ENCODE results near the gene FKBP7. TPM values are rescaled to one million over a fixed set of nuclear protein-coding genes. Genes with fewer than 3 reads are reported as not detected.

FKBP7 gene
- total and polyA plus RNA-seq, 2 donors (not counting 1 experiment from before 2014, with no cell fraction given), result 54.3 to 57.7 TPM

DNA sequence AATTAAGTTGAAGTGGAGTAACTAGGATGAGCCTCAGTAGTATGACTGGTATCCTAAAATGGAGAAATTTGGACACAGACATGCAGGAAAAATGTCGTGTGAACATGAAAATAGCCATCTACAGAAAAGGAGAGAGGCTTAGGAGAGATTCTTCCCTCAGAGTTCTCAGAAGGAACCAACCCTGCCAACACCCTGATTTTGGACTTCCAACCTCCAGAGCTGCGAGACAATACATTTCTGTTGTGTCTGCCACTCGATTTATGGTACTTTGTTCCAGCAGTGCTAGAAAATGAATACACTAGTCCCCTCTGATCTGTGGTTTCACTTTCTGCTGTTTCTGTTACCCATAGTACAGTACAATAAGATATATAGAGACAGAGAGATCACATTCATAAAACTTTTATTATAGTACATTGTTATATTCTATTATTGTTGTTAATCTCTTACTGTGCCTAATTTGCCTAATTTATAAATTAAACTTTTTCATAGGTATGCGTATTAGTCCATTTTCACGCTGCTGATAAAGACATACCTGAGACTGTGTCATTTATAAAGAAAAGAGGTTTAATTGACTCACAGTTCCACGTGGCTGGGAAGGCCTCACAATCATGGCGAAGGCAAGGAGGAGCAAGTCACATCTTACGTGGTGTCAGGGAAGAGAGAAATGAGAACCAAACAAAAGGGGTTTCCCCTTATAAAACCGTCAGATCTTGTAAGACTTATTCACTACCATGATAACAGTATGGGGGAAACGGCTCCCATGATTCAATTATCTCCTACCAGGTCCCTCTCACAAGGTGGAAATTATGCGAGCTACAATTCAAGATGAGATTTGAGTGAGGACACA is 43.1 kb upstream of the FKBP7 start:
- H3K4me1 ChIP-seq (ENCODE audit: control insufficient read depth, extremely low read depth, insufficient read depth, low read length), result no peaks in the 10 kb centered on the region
- H3K36me3 ChIP-seq (ENCODE audit: control insufficient read depth, insufficient read depth, low read length), result peaks cover 1% of the 10 kb centered on the region
- H3K79me2 ChIP-seq (ENCODE audit: control insufficient read depth, insufficient read depth, low read length), result peaks cover 10% of the 10 kb centered on the region

GRCh38 chr2:178517496-178517895 is 39.1 kb upstream of the FKBP7 start:
- Histone ChIP-seq H3K36me3 (ENCODE audit: control insufficient read depth, insufficient read depth, low read length) (peaks cover 1% of the 10 kb centered on the region), H3K9ac (ENCODE audit: insufficient read depth, low read length) (no peak overlapping the region), H3K4me2 (ENCODE audit: extremely low read depth, insufficient read depth, low read length) (no peak overlapping the region), H3K27me3 (ENCODE audit: control insufficient read depth, insufficient read depth, low read length) (no peaks in the 10 kb centered on the region), H3K9me3 (ENCODE audit: control insufficient read depth, insufficient read depth, low read depth, low read length) (no peaks in the 10 kb centered on the region), H3K27ac (ENCODE audit: insufficient read depth, low read length) (no peak overlapping the region), H3K4me3 (replicated peaks in 1 of 4; ENCODE audit: control extremely low read depth in 1 of 4, insufficient read depth in 1 of 4, low read depth in 3 of 4, low read length in 4 of 4) (no peak overlapping the region), H3K4me1 (ENCODE audit: control insufficient read depth, extremely low read depth, insufficient read depth, low read length) (no peaks in the 10 kb centered on the region), H2AFZ (ENCODE audit: low read length) (no peak overlapping the region), H3K79me2 (ENCODE audit: control insufficient read depth, insufficient read depth, low read length) (no peaks in the 10 kb centered on the region), H4K20me1 (ENCODE audit: control insufficient read depth, extremely low read depth, insufficient read depth, low read length) (no peaks in the 10 kb centered on the region)
- no peak for DNase-seq (ENCODE audit: low read depth in 2 of 2)
- TF ChIP-seq, protein P1, sequence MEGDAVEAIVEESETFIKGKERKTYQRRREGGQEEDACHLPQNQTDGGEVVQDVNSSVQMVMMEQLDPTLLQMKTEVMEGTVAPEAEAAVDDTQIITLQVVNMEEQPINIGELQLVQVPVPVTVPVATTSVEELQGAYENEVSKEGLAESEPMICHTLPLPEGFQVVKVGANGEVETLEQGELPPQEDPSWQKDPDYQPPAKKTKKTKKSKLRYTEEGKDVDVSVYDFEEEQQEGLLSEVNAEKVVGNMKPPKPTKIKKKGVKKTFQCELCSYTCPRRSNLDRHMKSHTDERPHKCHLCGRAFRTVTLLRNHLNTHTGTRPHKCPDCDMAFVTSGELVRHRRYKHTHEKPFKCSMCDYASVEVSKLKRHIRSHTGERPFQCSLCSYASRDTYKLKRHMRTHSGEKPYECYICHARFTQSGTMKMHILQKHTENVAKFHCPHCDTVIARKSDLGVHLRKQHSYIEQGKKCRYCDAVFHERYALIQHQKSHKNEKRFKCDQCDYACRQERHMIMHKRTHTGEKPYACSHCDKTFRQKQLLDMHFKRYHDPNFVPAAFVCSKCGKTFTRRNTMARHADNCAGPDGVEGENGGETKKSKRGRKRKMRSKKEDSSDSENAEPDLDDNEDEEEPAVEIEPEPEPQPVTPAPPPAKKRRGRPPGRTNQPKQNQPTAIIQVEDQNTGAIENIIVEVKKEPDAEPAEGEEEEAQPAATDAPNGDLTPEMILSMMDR (conservative IDR thresholded peaks at IDR 0.05 in 1 of 2, IDR thresholded peaks at IDR 0.05 in 1 of 2; ENCODE audit: low read depth in 1 of 2, low read length in 2 of 2), result no peak
- TF ChIP-seq EZH2 (IDR thresholded peaks at IDR 0.05; ENCODE audit: low read length, missing control alignments), result no peak

More for the DNA sequence above, 43.1 kb upstream of the FKBP7 start:
- H4K20me1 ChIP-seq (ENCODE audit: control insufficient read depth, extremely low read depth, insufficient read depth, low read length), result no peaks in the 10 kb centered on the region
- H3K9ac ChIP-seq (ENCODE audit: insufficient read depth, low read length), result no peak overlapping the region
- no peaks in the 10 kb centered on the region for H3K9me3 ChIP-seq (ENCODE audit: control insufficient read depth, insufficient read depth, low read depth, low read length)
- no peak for DNase-seq (ENCODE audit: low read depth in 2 of 2)
- no peak overlapping the region for H2AFZ ChIP-seq (ENCODE audit: low read length)
- no peak for TF ChIP-seq EZH2 (IDR thresholded peaks at IDR 0.05; ENCODE audit: low read length, missing control alignments)
- TF ChIP-seq, protein P1 (conservative IDR thresholded peaks at IDR 0.05 in 1 of 2, IDR thresholded peaks at IDR 0.05 in 1 of 2; ENCODE audit: low read depth in 1 of 2, low read length in 2 of 2), result no peak
- no peak overlapping the region for H3K27ac ChIP-seq (ENCODE audit: insufficient read depth, low read length)
- no peak overlapping the region for H3K4me3 ChIP-seq (replicated peaks in 1 of 4; ENCODE audit: control extremely low read depth in 1 of 4, insufficient read depth in 1 of 4, low read depth in 3 of 4, low read length in 4 of 4)
- H3K4me2 ChIP-seq (ENCODE audit: extremely low read depth, insufficient read depth, low read length), result no peak overlapping the region
- no peaks in the 10 kb centered on the region for H3K27me3 ChIP-seq (ENCODE audit: control insufficient read depth, insufficient read depth, low read length)

DNA sequence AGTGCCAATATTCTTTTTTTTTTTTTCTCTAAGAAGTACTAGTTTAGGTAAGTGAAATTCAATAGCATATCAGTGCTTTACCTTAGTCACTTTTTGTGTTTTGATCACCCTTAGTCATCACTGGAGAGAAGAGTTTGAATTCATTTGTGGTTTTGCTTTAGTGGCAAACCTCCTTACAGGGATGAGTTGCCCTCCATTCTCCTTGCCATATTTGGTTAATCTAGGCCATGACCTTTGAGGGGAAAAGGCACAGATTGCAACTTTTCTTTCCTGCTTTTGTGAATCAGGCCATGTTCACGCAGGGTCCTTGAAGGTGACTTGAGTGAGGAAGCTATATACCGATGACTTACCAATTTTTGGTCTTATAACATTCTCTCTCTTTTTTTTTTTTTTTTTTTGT is 36.3 kb upstream of the FKBP7 start:
- TF ChIP-seq, protein P1 (conservative IDR thresholded peaks at IDR 0.05 in 1 of 2, IDR thresholded peaks at IDR 0.05 in 1 of 2; ENCODE audit: low read depth in 1 of 2, low read length in 2 of 2), result no peak
- TF ChIP-seq EZH2 (IDR thresholded peaks at IDR 0.05; ENCODE audit: low read length, missing control alignments), result no peak
- Histone ChIP-seq H3K4me3 (replicated peaks in 1 of 4; ENCODE audit: control extremely low read depth in 1 of 4, insufficient read depth in 1 of 4, low read depth in 3 of 4, low read length in 4 of 4) (no peak overlapping the region), H3K4me1 (ENCODE audit: control insufficient read depth, extremely low read depth, insufficient read depth, low read length) (no peaks in the 10 kb centered on the region), H3K79me2 (ENCODE audit: control insufficient read depth, insufficient read depth, low read length) (no peaks in the 10 kb centered on the region), H3K27me3 (ENCODE audit: control insufficient read depth, insufficient read depth, low read length) (no peaks in the 10 kb centered on the region), H3K36me3 (ENCODE audit: control insufficient read depth, insufficient read depth, low read length) (peaks cover 1% of the 10 kb centered on the region), H3K4me2 (ENCODE audit: extremely low read depth, insufficient read depth, low read length) (no peak overlapping the region), H3K9me3 (ENCODE audit: control insufficient read depth, insufficient read depth, low read depth, low read length) (no peaks in the 10 kb centered on the region), H3K27ac (ENCODE audit: insufficient read depth, low read length) (no peak overlapping the region), H3K9ac (ENCODE audit: insufficient read depth, low read length) (no peak overlapping the region), H2AFZ (ENCODE audit: low read length) (no peak overlapping the region), H4K20me1 (ENCODE audit: control insufficient read depth, extremely low read depth, insufficient read depth, low read length) (no peaks in the 10 kb centered on the region)
- DNase-seq (ENCODE audit: low read depth in 2 of 2), result peak; percentile 31 to 85

Data from fibroblast of lung (primary cell).